UCSD-AML1 (cell line): Measurements from ENCODE around the gene KIF4A.

ENCODE experiments used
- DNase-seq: peaks from one replicate; lab custom pipeline; 2025; ENCODE audit not compliant: unreplicated experiment; lab: John Stamatoyannopoulos, UW

The KIF4A gene

GRCh38 chrX:70436343-70436742, 146.4 kb downstream of the KIF4A start:
- no peak for DNase-seq

- DNase-seq: no peak
Measured at GRCh38 chrX:70437011-70437410, 147.1 kb downstream of the KIF4A start.

GRCh38 chrX:70437921-70438665, 148.2 kb downstream of the KIF4A start:
- DNase-seq: no peak

- DNase-seq: no peak
Measured at GRCh38 chrX:70439016-70439415, 149.1 kb downstream of the KIF4A start.

- DNase-seq: no peak
Measured at GRCh38 chrX:70442224-70442623, 152.3 kb downstream of the KIF4A start.

GRCh38 chrX:70444326-70444945, 154.5 kb downstream of the KIF4A start, which contains the start of gene DLG3:
Gene DLG3 (plus strand): TSS chrX:70444835. CDS start chrX:70445202, 367 bp downstream.
- DNase-seq: no peak

- DNase-seq: no peak
Measured at GRCh38 chrX:70444946-70445656, 155.2 kb downstream of the KIF4A start.

GRCh38 chrX:70445951-70446350, 156.0 kb downstream of the KIF4A start:
- DNase-seq: no peak

GRCh38 chrX:70446380-70447350, 156.8 kb downstream of the KIF4A start:
- no peak for DNase-seq

GRCh38 chrX:70449457-70449966, 159.6 kb downstream of the KIF4A start:
- DNase-seq: no peak

GRCh38 chrX:70452143-70452733, 162.3 kb downstream of the KIF4A start:
- peak; percentile 45 for DNase-seq

GRCh38 chrX:70453024-70453618, 163.2 kb downstream of the KIF4A start:
- DNase-seq: no peak

GRCh38 chrX:70454441-70455365, 164.8 kb downstream of the KIF4A start:
- DNase-seq: peak; percentile 54

- no peak for DNase-seq
Measured at GRCh38 chrX:70455366-70456202, 165.7 kb downstream of the KIF4A start.

GRCh38 chrX:70456256-70456655, 166.4 kb downstream of the KIF4A start:
- no peak for DNase-seq

- no peak for DNase-seq
Measured at GRCh38 chrX:70461026-70461425, 171.1 kb downstream of the KIF4A start.

- DNase-seq: no peak
Measured at GRCh38 chrX:70464051-70464450, 174.1 kb downstream of the KIF4A start.

- DNase-seq: no peak
Measured at GRCh38 chrX:70466968-70467367, 177.1 kb downstream of the KIF4A start.
